H9 (cell line): ENCODE results near the gene OVCH2. TPM values are rescaled to one million over a fixed set of nuclear protein-coding genes. Genes with fewer than 3 reads are reported as not detected.

ENCODE experiments used
- DNase-seq: peaks from one replicate; pipeline ENCODE4 v3.0.0-alpha.2; 2017
- H2AFZ ChIP-seq: one replicate; pipeline ENCODE4 v1.6.1; 2013; ENCODE audit warnings: mild to moderate bottlenecking, low read length, control low read depth, moderate library complexity
- H2AK5ac ChIP-seq: 2 replicates; pipeline ENCODE4 v1.6.1; 2013; ENCODE audit warnings: low read length, control low read depth, mixed read lengths; ENCODE audit not compliant: insufficient read length
- H2BK120ac ChIP-seq: one replicate; pipeline ENCODE4 v1.6.1; 2013; ENCODE audit warnings: low read depth, mild to moderate bottlenecking, low read length, control low read depth, inconsistent platforms; ENCODE audit not compliant: poor library complexity, severe bottlenecking
- H2BK12ac ChIP-seq: 2 replicates; pipeline ENCODE4 v1.6.1; 2013; ENCODE audit warnings: low read length, control low read depth, mixed read lengths, low read depth; ENCODE audit not compliant: insufficient read length
- H2BK15ac ChIP-seq: 2 replicates; pipeline ENCODE4 v1.6.1; 2013; ENCODE audit warnings: low read depth, low read length, control low read depth
- H2BK20ac ChIP-seq: one replicate; pipeline ENCODE4 v1.6.1; 2013; ENCODE audit warnings: low read depth, mild to moderate bottlenecking, low read length, control low read depth, inconsistent platforms; ENCODE audit not compliant: poor library complexity, severe bottlenecking
- H2BK5ac ChIP-seq: 2 replicates; pipeline ENCODE4 v1.6.1; 2013; ENCODE audit warnings: low read length, control low read depth, mixed read lengths; ENCODE audit not compliant: insufficient read length
- H3K14ac ChIP-seq: 2 replicates; pipeline ENCODE4 v1.6.1; 2013; ENCODE audit warnings: low read length, control low read depth; ENCODE audit not compliant: insufficient read depth
- H3K18ac ChIP-seq: 2 replicates; pipeline ENCODE4 v1.6.1; 2013; ENCODE audit warnings: low read depth, mild to moderate bottlenecking, mixed read lengths, low read length, control low read depth; ENCODE audit not compliant: insufficient read length
- H3K23ac ChIP-seq: 2 replicates; pipeline ENCODE4 v1.6.1; 2013; ENCODE audit warnings: low read length, control low read depth, mixed read lengths, low read depth; ENCODE audit not compliant: insufficient read length
- H3K23me2 ChIP-seq: 2 replicates; pipeline ENCODE4 v1.6.1; 2013; ENCODE audit warnings: low read depth, mild to moderate bottlenecking, mixed read lengths, low read length, control low read depth; ENCODE audit not compliant: insufficient read length, poor library complexity, severe bottlenecking
- H3K27ac ChIP-seq: 2 replicates; pipeline ENCODE4 v1.5.1; 2013; ENCODE audit warnings: low read length, control low read depth, mixed read lengths, low read depth; ENCODE audit not compliant: insufficient read length
- H3K27me3 ChIP-seq: 2 replicates; pipeline ENCODE4 v1.6.1; 2013; ENCODE audit warnings: low read length, control low read depth, inconsistent platforms; ENCODE audit not compliant: insufficient read depth
- H3K4ac ChIP-seq: 2 replicates; pipeline ENCODE4 v1.6.1; 2013; ENCODE audit warnings: low read depth, mild to moderate bottlenecking, control low read depth, inconsistent platforms, low read length, moderate library complexity
- H3K4me1 ChIP-seq: 2 replicates; pipeline ENCODE4 v1.6.1; 2013; ENCODE audit warnings: low read length, control low read depth, inconsistent platforms; ENCODE audit not compliant: insufficient read depth
- H3K4me2 ChIP-seq: 2 replicates; pipeline ENCODE4 v1.6.1; 2013; ENCODE audit warnings: low read length, control low read depth, mixed read lengths; ENCODE audit not compliant: insufficient read length, insufficient read depth
- H3K56ac ChIP-seq: 2 replicates; pipeline ENCODE4 v1.6.1; 2013; ENCODE audit warnings: low read depth, mild to moderate bottlenecking, mixed read lengths, low read length, control low read depth; ENCODE audit not compliant: insufficient read length
- H3K79me1 ChIP-seq: 2 replicates; pipeline ENCODE4 v1.6.1; 2013; ENCODE audit warnings: low read depth, mild to moderate bottlenecking, moderate library complexity, low read length, control low read depth, inconsistent platforms; ENCODE audit not compliant: insufficient read depth, poor library complexity, severe bottlenecking
- H3K79me2 ChIP-seq: 2 replicates; pipeline ENCODE4 v1.6.1; 2013; ENCODE audit warnings: low read length, control low read depth, inconsistent platforms; ENCODE audit not compliant: insufficient read depth
- H3K9ac ChIP-seq: 2 replicates; pipeline ENCODE4 v1.6.1; 2013; ENCODE audit warnings: low read length, control low read depth, mixed read lengths; ENCODE audit not compliant: insufficient read length; ENCODE audit errors: extremely low read depth
- H3K9me3 ChIP-seq: one replicate; pipeline ENCODE4 v1.6.1; 2013; ENCODE audit warnings: low read depth, low read length, inconsistent platforms; ENCODE audit not compliant: control insufficient read depth
- H3T11ph ChIP-seq: one replicate; pipeline ENCODE4 v1.6.1; 2013; ENCODE audit warnings: mild to moderate bottlenecking, low read length, control low read depth, inconsistent platforms
- H4K20me1 ChIP-seq: one replicate; pipeline ENCODE4 v1.6.1; 2013; ENCODE audit not compliant: control insufficient read depth, insufficient read length, insufficient read depth
- H4K5ac ChIP-seq: 2 replicates; pipeline ENCODE4 v1.6.1; 2013; ENCODE audit warnings: low read depth, mild to moderate bottlenecking, mixed read lengths, low read length, control low read depth; ENCODE audit not compliant: insufficient read length
- H4K8ac ChIP-seq: replicated peaks from 2 replicates; pipeline ENCODE4 v1.6.1; 2013; ENCODE audit warnings: low read length, control low read depth, mixed read lengths, low read depth; ENCODE audit not compliant: insufficient read length
- H4K91ac ChIP-seq: 2 replicates; pipeline ENCODE4 v1.6.1; 2013; ENCODE audit warnings: low read depth, mild to moderate bottlenecking, moderate library complexity, mixed read lengths, low read length, control low read depth; ENCODE audit not compliant: insufficient read length
- H3K27ac Mint-ChIP-seq, 3 experiments: 2 replicates in 2 of 3; 3 replicates in 1 of 3; pipeline ENCODE4 v1.8.0; 2020 to 2021; ENCODE audit warnings: mixed read lengths in 3 of 3, mild to moderate bottlenecking in 1 of 3, moderate library complexity in 1 of 3
- H3K27me3 Mint-ChIP-seq: 2 replicates; pipeline ENCODE4 v1.8.0; 2021; ENCODE audit warnings: low read depth, mild to moderate bottlenecking, moderate library complexity, mixed read lengths
- H3K36me3 Mint-ChIP-seq, 3 experiments: 2 replicates in 2 of 3; 3 replicates in 1 of 3; pipeline ENCODE4 v1.8.0; 2020 to 2021; ENCODE audit warnings: low read depth in 3 of 3, mixed read lengths in 3 of 3; ENCODE audit not compliant: insufficient read depth in 1 of 3
- H3K4me1 Mint-ChIP-seq, 2 experiments: 2 replicates each; pipeline ENCODE4 v1.8.0; 2020; ENCODE audit warnings: mixed read lengths in 2 of 2
- H3K4me3 Mint-ChIP-seq, 2 experiments: 2 replicates in 1 of 2; 3 replicates in 1 of 2; pipeline ENCODE4 v1.8.0; 2020 to 2021; ENCODE audit warnings: mild to moderate bottlenecking in 2 of 2, mixed read lengths in 2 of 2, moderate library complexity in 1 of 2
- H3K9me3 Mint-ChIP-seq, 2 experiments: 2 replicates in 1 of 2; 3 replicates in 1 of 2; pipeline ENCODE4 v1.8.0; 2020; ENCODE audit warnings: mild to moderate bottlenecking in 2 of 2, mixed read lengths in 2 of 2, moderate library complexity in 1 of 2
- WGBS: extraction: QIAGEN DNeasy Blood & Tissue Kit; methylation state at CpG from one replicate; pipeline ENCODE4 v1.1.7; 2013; ENCODE audit warnings: missing lambda C conversion rate, low lambda C conversion rate, mixed read lengths; ENCODE audit not compliant: insufficient read length; ENCODE audit errors: extremely low coverage; 5-methylcytosine and 5-hydroxymethylcytosine counted together
- total RNA-seq: library from RNA; stranded (reverse); gene quantifications from 2 replicates; pipeline ENCODE4 v1.2.1, GENCODE V29; 2021
- TF ChIP-seq, protein P1 (sequence below): fragments of 200-600 bp; sonication (generic); conservative IDR thresholded peaks from 3 replicates; pipeline ENCODE4 v1.8.0; 2021; ENCODE audit warnings: antibody characterized with exemption, mild to moderate bottlenecking

OVCH2 gene
- total RNA-seq, 1 experiment from 2014 or later: 0.46 TPM

DNA sequence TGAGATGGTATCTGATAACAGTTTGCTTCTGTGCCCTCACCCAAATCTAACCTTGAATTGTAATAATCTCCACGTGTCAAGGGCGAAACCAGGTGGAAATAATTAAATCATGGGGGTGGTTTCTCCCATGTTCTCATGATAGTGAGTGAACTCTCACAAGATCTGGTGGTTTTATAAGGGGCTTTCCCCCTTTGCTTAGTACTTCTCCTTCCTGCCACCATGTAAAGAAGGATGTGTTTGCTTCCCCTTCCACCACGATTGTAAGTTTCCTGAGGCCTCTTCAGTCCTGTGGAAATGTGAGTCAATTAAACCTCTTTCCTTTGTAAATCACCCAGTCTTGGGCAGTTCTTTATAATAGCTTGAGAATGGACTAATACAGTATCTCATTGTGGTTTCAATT is 8.5 kb upstream of the OVCH2 start:
- H3K4me3 Mint-ChIP-seq: no peak overlapping the region
- H3K9me3 Mint-ChIP-seq: no peaks in the 10 kb centered on the region; a peak in 1 of 5 replicates

More for the DNA sequence above, 8.5 kb upstream of the OVCH2 start:
- H3K23me2 ChIP-seq: no peaks in the 10 kb centered on the region
- H3K56ac ChIP-seq: no peak overlapping the region
- H3K27me3 Mint-ChIP-seq: peaks cover 6% of the 10 kb centered on the region
- H3K9ac ChIP-seq: no peak overlapping the region
- no peak overlapping the region for H4K91ac ChIP-seq
- no peak overlapping the region for H2BK5ac ChIP-seq
- H3K27ac Mint-ChIP-seq: no peak overlapping the region
- DNase-seq: no peak
- H3K9me3 ChIP-seq: no peaks in the 10 kb centered on the region
- WGBS: no CpG with 5 or more reads among the region's 3 CpGs
- no peaks in the 10 kb centered on the region for H3K4me1 Mint-ChIP-seq
- no peak overlapping the region for H3T11ph ChIP-seq
- H2AK5ac ChIP-seq: no peak overlapping the region
- no peak overlapping the region for H2BK120ac ChIP-seq
- no peak overlapping the region for H3K27ac ChIP-seq
- H4K8ac ChIP-seq: no peak overlapping the region
- no peaks in the 10 kb centered on the region for H3K79me1 ChIP-seq
- no peaks in the 10 kb centered on the region for H3K4me1 ChIP-seq
- no peaks in the 10 kb centered on the region for H3K36me3 Mint-ChIP-seq
- no peak overlapping the region for H3K23ac ChIP-seq
- TF ChIP-seq, protein P1, sequence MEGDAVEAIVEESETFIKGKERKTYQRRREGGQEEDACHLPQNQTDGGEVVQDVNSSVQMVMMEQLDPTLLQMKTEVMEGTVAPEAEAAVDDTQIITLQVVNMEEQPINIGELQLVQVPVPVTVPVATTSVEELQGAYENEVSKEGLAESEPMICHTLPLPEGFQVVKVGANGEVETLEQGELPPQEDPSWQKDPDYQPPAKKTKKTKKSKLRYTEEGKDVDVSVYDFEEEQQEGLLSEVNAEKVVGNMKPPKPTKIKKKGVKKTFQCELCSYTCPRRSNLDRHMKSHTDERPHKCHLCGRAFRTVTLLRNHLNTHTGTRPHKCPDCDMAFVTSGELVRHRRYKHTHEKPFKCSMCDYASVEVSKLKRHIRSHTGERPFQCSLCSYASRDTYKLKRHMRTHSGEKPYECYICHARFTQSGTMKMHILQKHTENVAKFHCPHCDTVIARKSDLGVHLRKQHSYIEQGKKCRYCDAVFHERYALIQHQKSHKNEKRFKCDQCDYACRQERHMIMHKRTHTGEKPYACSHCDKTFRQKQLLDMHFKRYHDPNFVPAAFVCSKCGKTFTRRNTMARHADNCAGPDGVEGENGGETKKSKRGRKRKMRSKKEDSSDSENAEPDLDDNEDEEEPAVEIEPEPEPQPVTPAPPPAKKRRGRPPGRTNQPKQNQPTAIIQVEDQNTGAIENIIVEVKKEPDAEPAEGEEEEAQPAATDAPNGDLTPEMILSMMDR: no peak
- H3K79me2 ChIP-seq: no peaks in the 10 kb centered on the region
- H2BK20ac ChIP-seq: no peak overlapping the region
- no peaks in the 10 kb centered on the region for H3K27me3 ChIP-seq
- H3K4ac ChIP-seq: no peak overlapping the region
- no peaks in the 10 kb centered on the region for H4K20me1 ChIP-seq
- no peak overlapping the region for H4K5ac ChIP-seq
- H2BK15ac ChIP-seq: no peak overlapping the region
- no peak overlapping the region for H2BK12ac ChIP-seq
- H2AFZ ChIP-seq: no peak overlapping the region
- no peak overlapping the region for H3K4me2 ChIP-seq
- no peak overlapping the region for H3K14ac ChIP-seq
- no peak overlapping the region for H3K18ac ChIP-seq
